T-helper 1 cell treated with Interleukin-12 subunit alpha and Interleukin-12 subunit beta and Interleukin-4 antibody, amounts not matched to agents 30 μg/mL and 1 μg/mL, for 36 hours (primary cell): ENCODE data around the gene GCFC2.
"Not testable (repeated sequence)": the region's sequence is repeated elsewhere in the genome, so short reads cannot be mapped to it uniquely, and the experiment has no call there.

Source experiments
- H3K27ac Mint-ChIP-seq: one replicate; pipeline ENCODE4 v1.8.0; 2021; ENCODE audit warnings: mild to moderate bottlenecking, mixed read lengths
- H3K27me3 Mint-ChIP-seq: one replicate; pipeline ENCODE4 v1.8.0; 2021; ENCODE audit warnings: low read depth, mixed read lengths
- H3K36me3 Mint-ChIP-seq: one replicate; pipeline ENCODE4 v1.8.0; 2021; ENCODE audit warnings: low read depth, mixed read lengths
- H3K4me1 Mint-ChIP-seq: one replicate; pipeline ENCODE4 v1.8.0; 2021; ENCODE audit warnings: low read depth, mixed read lengths
- H3K4me3 Mint-ChIP-seq: one replicate; pipeline ENCODE4 v1.8.0; 2021; ENCODE audit warnings: mild to moderate bottlenecking, moderate library complexity, mixed read lengths
- H3K9me3 Mint-ChIP-seq: one replicate; pipeline ENCODE4 v1.8.0; 2021; ENCODE audit warnings: mixed read lengths

The GCFC2 gene

GRCh38 chr2:75707901-75708300, 2.8 kb downstream of the GCFC2 start:
- Mint-ChIP-seq H3K27ac (peak overlapping the region; percentile 19), H3K4me3 (peak overlapping the region; percentile 40), H3K4me1 (peaks cover 19% of the 10 kb centered on the region)

GRCh38 chr2:75705921-75706320, 4.8 kb downstream of the GCFC2 start:
- H3K36me3 Mint-ChIP-seq: peaks cover 33% of the 10 kb centered on the region
- no peaks in the 10 kb centered on the region for H3K9me3 Mint-ChIP-seq
- no peak overlapping the region for H3K27ac Mint-ChIP-seq
- no peak overlapping the region for H3K4me3 Mint-ChIP-seq
- H3K4me1 Mint-ChIP-seq: peaks cover 14% of the 10 kb centered on the region
- H3K27me3 Mint-ChIP-seq: no peaks in the 10 kb centered on the region

More at GRCh38 chr2:75707901-75708300, 2.8 kb downstream of the GCFC2 start:
- Mint-ChIP-seq H3K9me3 (no peaks in the 10 kb centered on the region), H3K27me3 (no peaks in the 10 kb centered on the region), H3K36me3 (peaks cover 19% of the 10 kb centered on the region)

GRCh38 chr2:75703589-75704287, 7.0 kb downstream of the GCFC2 start:
- H3K27ac Mint-ChIP-seq: no peak overlapping the region
- H3K27me3 Mint-ChIP-seq: no peaks in the 10 kb centered on the region
- no peaks in the 10 kb centered on the region for H3K9me3 Mint-ChIP-seq
- no peak overlapping the region for H3K4me3 Mint-ChIP-seq
- peaks cover 9% of the 10 kb centered on the region for H3K4me1 Mint-ChIP-seq
- H3K36me3 Mint-ChIP-seq: peaks cover 40% of the 10 kb centered on the region

- H3K27ac Mint-ChIP-seq: no peak overlapping the region
- H3K36me3 Mint-ChIP-seq: peaks cover 46% of the 10 kb centered on the region
- H3K4me1 Mint-ChIP-seq: peaks cover 5% of the 10 kb centered on the region
- H3K9me3 Mint-ChIP-seq: peaks cover 2% of the 10 kb centered on the region
- no peaks in the 10 kb centered on the region for H3K27me3 Mint-ChIP-seq
- H3K4me3 Mint-ChIP-seq: no peak overlapping the region
Observed at GRCh38 chr2:75702593-75702992, 8.1 kb downstream of the GCFC2 start.

- Mint-ChIP-seq H3K4me1 (no peaks in the 10 kb centered on the region), H3K27me3 (no peaks in the 10 kb centered on the region), H3K36me3 (peaks cover 38% of the 10 kb centered on the region), H3K27ac (no peak overlapping the region), H3K9me3 (peaks cover 7% of the 10 kb centered on the region), H3K4me3 (no peak overlapping the region)
Observed at GRCh38 chr2:75698918-75699317, 11.8 kb downstream of the GCFC2 start.

- H3K4me1 Mint-ChIP-seq: peaks cover 1% of the 10 kb centered on the region
- H3K4me3 Mint-ChIP-seq: no peak overlapping the region
- no peaks in the 10 kb centered on the region for H3K9me3 Mint-ChIP-seq
- H3K36me3 Mint-ChIP-seq: peaks cover 35% of the 10 kb centered on the region
- H3K27me3 Mint-ChIP-seq: no peaks in the 10 kb centered on the region
- no peak overlapping the region for H3K27ac Mint-ChIP-seq
Observed at GRCh38 chr2:75688196-75688595, 22.5 kb downstream of the GCFC2 start.

- H3K27me3 Mint-ChIP-seq, H3K9me3 Mint-ChIP-seq, H3K4me3 Mint-ChIP-seq, H3K27ac Mint-ChIP-seq, H3K4me1 Mint-ChIP-seq: not testable (repeated sequence)
- peaks cover 19% of the 10 kb centered on the region for H3K36me3 Mint-ChIP-seq
Observed at GRCh38 chr2:75683430-75683829, 27.3 kb downstream of the GCFC2 start.

GRCh38 chr2:75680402-75680801, 30.3 kb downstream of the GCFC2 start:
- Mint-ChIP-seq H3K9me3 (no peaks in the 10 kb centered on the region), H3K27ac (no peak overlapping the region), H3K36me3 (peaks cover 9% of the 10 kb centered on the region), H3K4me1 (peaks cover 11% of the 10 kb centered on the region), H3K27me3 (no peaks in the 10 kb centered on the region), H3K4me3 (no peak overlapping the region)

GRCh38 chr2:75679556-75679955, 31.2 kb downstream of the GCFC2 start:
- Mint-ChIP-seq H3K9me3 (no peaks in the 10 kb centered on the region), H3K4me1 (peaks cover 11% of the 10 kb centered on the region), H3K27me3 (no peaks in the 10 kb centered on the region), H3K27ac (no peak overlapping the region), H3K36me3 (peaks cover 6% of the 10 kb centered on the region), H3K4me3 (no peak overlapping the region)

- Mint-ChIP-seq H3K36me3 (peaks cover 12% of the 10 kb centered on the region), H3K9me3 (no peaks in the 10 kb centered on the region), H3K4me3 (no peak overlapping the region), H3K4me1 (peaks cover 10% of the 10 kb centered on the region), H3K27me3 (no peaks in the 10 kb centered on the region), H3K27ac (no peak overlapping the region)
Observed at GRCh38 chr2:75676464-75676863, 34.3 kb downstream of the GCFC2 start.

- peaks cover 10% of the 10 kb centered on the region for H3K4me1 Mint-ChIP-seq
- H3K27ac Mint-ChIP-seq: no peak overlapping the region
- no peak overlapping the region for H3K4me3 Mint-ChIP-seq
- H3K27me3 Mint-ChIP-seq: no peaks in the 10 kb centered on the region
- H3K36me3 Mint-ChIP-seq: peaks cover 17% of the 10 kb centered on the region
- no peaks in the 10 kb centered on the region for H3K9me3 Mint-ChIP-seq
Observed at GRCh38 chr2:75675908-75676307, 34.8 kb downstream of the GCFC2 start.

- peaks cover 19% of the 10 kb centered on the region for H3K36me3 Mint-ChIP-seq
- H3K4me3 Mint-ChIP-seq, H3K27me3 Mint-ChIP-seq, H3K4me1 Mint-ChIP-seq, H3K9me3 Mint-ChIP-seq, H3K27ac Mint-ChIP-seq: not testable (repeated sequence)
Observed at GRCh38 chr2:75675423-75675822, 35.3 kb downstream of the GCFC2 start.

- Mint-ChIP-seq H3K4me1 (peaks cover 1% of the 10 kb centered on the region), H3K27me3 (no peaks in the 10 kb centered on the region), H3K4me3 (no peak overlapping the region), H3K27ac (no peak overlapping the region), H3K36me3 (peaks cover 28% of the 10 kb centered on the region), H3K9me3 (no peaks in the 10 kb centered on the region)
Observed at GRCh38 chr2:75667884-75668283, 42.8 kb downstream of the GCFC2 start.

- Mint-ChIP-seq H3K4me1 (peaks cover 1% of the 10 kb centered on the region), H3K36me3 (peaks cover 26% of the 10 kb centered on the region), H3K27ac (no peak overlapping the region), H3K9me3 (no peaks in the 10 kb centered on the region), H3K27me3 (no peaks in the 10 kb centered on the region), H3K4me3 (no peak overlapping the region)
Observed at GRCh38 chr2:75666911-75667310, 43.8 kb downstream of the GCFC2 start.

- Mint-ChIP-seq H3K4me3 (no peak overlapping the region), H3K27me3 (no peaks in the 10 kb centered on the region), H3K27ac (no peak overlapping the region), H3K9me3 (peaks cover 11% of the 10 kb centered on the region), H3K36me3 (peaks cover 74% of the 10 kb centered on the region), H3K4me1 (peaks cover 15% of the 10 kb centered on the region)
Observed at GRCh38 chr2:75657798-75658197, 52.9 kb downstream of the GCFC2 start.

GRCh38 chr2:75656563-75656962, 54.2 kb downstream of the GCFC2 start:
- Mint-ChIP-seq H3K4me3 (no peak overlapping the region), H3K9me3 (peaks cover 11% of the 10 kb centered on the region), H3K27ac (no peak overlapping the region), H3K27me3 (no peaks in the 10 kb centered on the region), H3K36me3 (peaks cover 74% of the 10 kb centered on the region), H3K4me1 (peaks cover 20% of the 10 kb centered on the region)
